ENCODE data around the gene NCDN. TPM values are rescaled to one million over a fixed set of nuclear protein-coding genes. Genes with fewer than 3 reads are reported as not detected.
A peak's percentile ranks its signal among the peaks of the same experiment; 100 is the strongest.

The NCDN gene
- total and polyA plus RNA-seq, 2 donors (not counting 3 experiments of a cell fraction or from before 2014, with no cell fraction given): 17.3 to 22.0 TPM

GRCh38 chr1:35568975-35569395 lies 11.4 kb downstream of the NCDN start:
- FAIRE-seq (peak; percentile 97), DNase-seq (ENCODE audit: low read depth, low spot score) (peak; percentile 74)
- Histone ChIP-seq H4K20me1 (replicated peaks; ENCODE audit: control insufficient read depth, extremely low read depth, insufficient read depth, low read length) (no peaks in the 10 kb centered on the region), H3K27ac (ENCODE audit: insufficient read depth, low read depth, low read length) (no peak overlapping the region), H3K79me2 (ENCODE audit: control insufficient read depth, insufficient read depth, low read length) (no peaks in the 10 kb centered on the region), H3K4me1 (ENCODE audit: control insufficient read depth, extremely low read depth, insufficient read depth, low read length) (peaks cover 3% of the 10 kb centered on the region), H3K4me3 (replicated peaks in 1 of 3; ENCODE audit: insufficient read depth in 1 of 3, low read depth in 1 of 3, low read length in 3 of 3) (no peak overlapping the region), H3K27me3 (ENCODE audit: control insufficient read depth in 2 of 2, insufficient read depth in 2 of 2, low read length in 2 of 2) (peaks cover 22 to 30% of the 10 kb centered on the region in 2 experiments), H3K36me3 (ENCODE audit: control insufficient read depth in 2 of 2, extremely low read depth in 1 of 2, insufficient read depth in 2 of 2, low read length in 2 of 2) (peaks cover 0 to 2% of the 10 kb centered on the region in 2 experiments), H3K9me3 (replicated peaks; ENCODE audit: control insufficient read depth, insufficient read depth, low read length) (no peaks in the 10 kb centered on the region), H2AFZ (ENCODE audit: low read depth, low read length) (no peak overlapping the region), H3K9me1 (replicated peaks; ENCODE audit: control insufficient read depth, extremely low read depth, insufficient read depth, low read length) (no peaks in the 10 kb centered on the region), H3K4me2 (ENCODE audit: insufficient read depth, low read length) (no peak overlapping the region), H3K9ac (replicated peaks; ENCODE audit: extremely low read depth, insufficient read depth, low read length) (no peak overlapping the region)
- BruUV-seq (replicated peaks): no TSS peak
- dilution Hi-C loops (cut with MboI; ENCODE audit: extremely low pct_ligation_motif_present, low sequenced_read_pairs) (no loop called here), intact Hi-C loops (cut with micrococcal nuclease) (loop anchor here (1.0 kb wide), 3 partner anchors 146 to 205 kb away; no protein-coding TSS in a partner anchor)
- TF ChIP-seq, protein P1, sequence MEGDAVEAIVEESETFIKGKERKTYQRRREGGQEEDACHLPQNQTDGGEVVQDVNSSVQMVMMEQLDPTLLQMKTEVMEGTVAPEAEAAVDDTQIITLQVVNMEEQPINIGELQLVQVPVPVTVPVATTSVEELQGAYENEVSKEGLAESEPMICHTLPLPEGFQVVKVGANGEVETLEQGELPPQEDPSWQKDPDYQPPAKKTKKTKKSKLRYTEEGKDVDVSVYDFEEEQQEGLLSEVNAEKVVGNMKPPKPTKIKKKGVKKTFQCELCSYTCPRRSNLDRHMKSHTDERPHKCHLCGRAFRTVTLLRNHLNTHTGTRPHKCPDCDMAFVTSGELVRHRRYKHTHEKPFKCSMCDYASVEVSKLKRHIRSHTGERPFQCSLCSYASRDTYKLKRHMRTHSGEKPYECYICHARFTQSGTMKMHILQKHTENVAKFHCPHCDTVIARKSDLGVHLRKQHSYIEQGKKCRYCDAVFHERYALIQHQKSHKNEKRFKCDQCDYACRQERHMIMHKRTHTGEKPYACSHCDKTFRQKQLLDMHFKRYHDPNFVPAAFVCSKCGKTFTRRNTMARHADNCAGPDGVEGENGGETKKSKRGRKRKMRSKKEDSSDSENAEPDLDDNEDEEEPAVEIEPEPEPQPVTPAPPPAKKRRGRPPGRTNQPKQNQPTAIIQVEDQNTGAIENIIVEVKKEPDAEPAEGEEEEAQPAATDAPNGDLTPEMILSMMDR (IDR thresholded peaks at IDR 0.05; ENCODE audit: extremely low read depth in 1 of 2, insufficient read depth in 1 of 2, low read depth in 1 of 2, low read length in 2 of 2): peak; percentile 83 to 90
- no peak for TF ChIP-seq EZH2 (IDR thresholded peaks at IDR 0.05; ENCODE audit: borderline replicate concordance, low read depth, low read length, severe bottlenecking)
- POLR2A ChIA-PET: no interaction called here
- CTCF ChIA-PET: interaction anchor here (0.6 to 5.6 kb wide), 16 partner anchors 9 to 211 kb away, joined by 3 to 363 read pairs (median 10); partner anchors contain the start of genes C1orf216, CLSPN and KIAA0319L

GRCh38 chr1:35569936-35570335 lies 12.3 kb downstream of the NCDN start:
- POLR2A ChIA-PET: no interaction called here
- CTCF ChIA-PET: interaction anchor here (1.0 to 4.5 kb wide), 7 partner anchors 119 to 207 kb away, joined by 3 to 67 read pairs (median 8); no protein-coding TSS in a partner anchor
- FAIRE-seq: no peak

More at GRCh38 chr1:35569936-35570335, 12.3 kb downstream of the NCDN start:
- no TSS peak for BruUV-seq (replicated peaks)
- TF ChIP-seq JUN (IDR thresholded peaks at IDR 0.05; ENCODE audit: borderline replicate concordance, insufficient read depth, insufficient read length, low read depth) (no peak), EZH2 (IDR thresholded peaks at IDR 0.05; ENCODE audit: borderline replicate concordance, low read depth, low read length, severe bottlenecking) (no peak), POLR2AphosphoS5 (IDR thresholded peaks at IDR 0.05; ENCODE audit: insufficient read depth, low read depth, low read length) (no peak), MYC (IDR thresholded peaks at IDR 0.05; ENCODE audit: low read depth, low read length) (no peak), MAX (IDR thresholded peaks at IDR 0.05; ENCODE audit: insufficient read depth, insufficient read length) (no peak), FOS (IDR thresholded peaks at IDR 0.05; ENCODE audit: borderline replicate concordance, insufficient read depth, low read length) (no peak), GATA2 (IDR thresholded peaks at IDR 0.05; ENCODE audit: insufficient read depth, insufficient read length, low read depth, low read length) (no peak), POLR2A (IDR thresholded peaks at IDR 0.05; ENCODE audit: low read depth, low read length) (no peak)
- TF ChIP-seq, protein P1 (IDR thresholded peaks at IDR 0.05; ENCODE audit: extremely low read depth in 1 of 2, insufficient read depth in 1 of 2, low read depth in 1 of 2, low read length in 2 of 2): no peak
- intact Hi-C loops (cut with micrococcal nuclease) (loop anchor here (1.0 kb wide), 3 partner anchors 145 to 204 kb away; no protein-coding TSS in a partner anchor), dilution Hi-C loops (cut with MboI; ENCODE audit: extremely low pct_ligation_motif_present, low sequenced_read_pairs) (no loop called here)
- H3K79me2 ChIP-seq (ENCODE audit: control insufficient read depth, insufficient read depth, low read length): no peaks in the 10 kb centered on the region
- H3K4me3 ChIP-seq (replicated peaks in 1 of 3; ENCODE audit: insufficient read depth in 1 of 3, low read depth in 1 of 3, low read length in 3 of 3): no peak overlapping the region
- H3K36me3 ChIP-seq (ENCODE audit: control insufficient read depth in 2 of 2, extremely low read depth in 1 of 2, insufficient read depth in 2 of 2, low read length in 2 of 2): no peaks in the 10 kb centered on the region
- H3K4me2 ChIP-seq (ENCODE audit: insufficient read depth, low read length): no peak overlapping the region
- no peaks in the 10 kb centered on the region for H4K20me1 ChIP-seq (replicated peaks; ENCODE audit: control insufficient read depth, extremely low read depth, insufficient read depth, low read length)
- no peaks in the 10 kb centered on the region for H3K9me1 ChIP-seq (replicated peaks; ENCODE audit: control insufficient read depth, extremely low read depth, insufficient read depth, low read length)
- H3K4me1 ChIP-seq (ENCODE audit: control insufficient read depth, extremely low read depth, insufficient read depth, low read length): peaks cover 3% of the 10 kb centered on the region
- H3K9me3 ChIP-seq (replicated peaks; ENCODE audit: control insufficient read depth, insufficient read depth, low read length): no peaks in the 10 kb centered on the region
- DNase-seq (ENCODE audit: low read depth, low spot score): no peak
- no peak overlapping the region for H2AFZ ChIP-seq (ENCODE audit: low read depth, low read length)
- no peak overlapping the region for H3K27ac ChIP-seq (ENCODE audit: insufficient read depth, low read depth, low read length)
- H3K27me3 ChIP-seq (ENCODE audit: control insufficient read depth in 2 of 2, insufficient read depth in 2 of 2, low read length in 2 of 2): peaks cover 29 to 40% of the 10 kb centered on the region in 2 experiments
- no peak overlapping the region for H3K9ac ChIP-seq (replicated peaks; ENCODE audit: extremely low read depth, insufficient read depth, low read length)
